ENCODE results near the gene POC1A. TPM values are rescaled to one million over a fixed set of nuclear protein-coding genes. Genes with fewer than 3 reads are reported as not detected.

Gene POC1A
- total RNA-seq, 4 donors from 2014 or later = 1.1 to 4.8 (median 4.7) TPM; not detected in 1

DNA sequence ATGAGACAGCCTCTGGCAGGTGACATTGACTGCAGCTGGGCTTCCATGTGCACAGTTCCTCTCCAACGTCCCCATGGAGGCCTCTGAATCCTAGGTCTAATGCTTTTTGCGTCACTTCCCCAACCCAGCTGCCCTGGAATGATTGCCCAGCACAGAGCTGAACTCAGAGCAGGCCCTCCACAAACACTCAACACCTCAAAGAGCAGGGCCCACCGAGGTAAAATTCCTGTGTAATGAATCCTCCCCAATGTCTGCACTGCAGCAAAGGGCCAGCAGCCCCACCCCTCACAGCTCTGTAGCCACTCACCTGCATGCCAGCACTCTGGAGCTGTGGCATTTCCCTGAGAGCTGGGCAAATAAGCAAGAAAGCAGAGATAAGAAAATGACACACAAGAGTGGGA is 55.2 kb downstream of the POC1A start:
- Histone ChIP-seq H3K27me3 (no peaks in the 10 kb centered on the region), H3K4me1 (no peaks in the 10 kb centered on the region), H3K36me3 (no peaks in the 10 kb centered on the region), H3K27ac (no peak overlapping the region), H3K9me3 (no peaks in the 10 kb centered on the region), H3K4me3 (no peak overlapping the region)
- no peak for DNase-seq
- no peak for TF ChIP-seq POLR2A (IDR thresholded peaks at IDR 0.05)
- TF ChIP-seq, protein P1, sequence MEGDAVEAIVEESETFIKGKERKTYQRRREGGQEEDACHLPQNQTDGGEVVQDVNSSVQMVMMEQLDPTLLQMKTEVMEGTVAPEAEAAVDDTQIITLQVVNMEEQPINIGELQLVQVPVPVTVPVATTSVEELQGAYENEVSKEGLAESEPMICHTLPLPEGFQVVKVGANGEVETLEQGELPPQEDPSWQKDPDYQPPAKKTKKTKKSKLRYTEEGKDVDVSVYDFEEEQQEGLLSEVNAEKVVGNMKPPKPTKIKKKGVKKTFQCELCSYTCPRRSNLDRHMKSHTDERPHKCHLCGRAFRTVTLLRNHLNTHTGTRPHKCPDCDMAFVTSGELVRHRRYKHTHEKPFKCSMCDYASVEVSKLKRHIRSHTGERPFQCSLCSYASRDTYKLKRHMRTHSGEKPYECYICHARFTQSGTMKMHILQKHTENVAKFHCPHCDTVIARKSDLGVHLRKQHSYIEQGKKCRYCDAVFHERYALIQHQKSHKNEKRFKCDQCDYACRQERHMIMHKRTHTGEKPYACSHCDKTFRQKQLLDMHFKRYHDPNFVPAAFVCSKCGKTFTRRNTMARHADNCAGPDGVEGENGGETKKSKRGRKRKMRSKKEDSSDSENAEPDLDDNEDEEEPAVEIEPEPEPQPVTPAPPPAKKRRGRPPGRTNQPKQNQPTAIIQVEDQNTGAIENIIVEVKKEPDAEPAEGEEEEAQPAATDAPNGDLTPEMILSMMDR (IDR thresholded peaks at IDR 0.05) = no peak
- intact Hi-C loops (cut with DNase I; ENCODE audit: low total_unique reads) = no loop called here

DNA sequence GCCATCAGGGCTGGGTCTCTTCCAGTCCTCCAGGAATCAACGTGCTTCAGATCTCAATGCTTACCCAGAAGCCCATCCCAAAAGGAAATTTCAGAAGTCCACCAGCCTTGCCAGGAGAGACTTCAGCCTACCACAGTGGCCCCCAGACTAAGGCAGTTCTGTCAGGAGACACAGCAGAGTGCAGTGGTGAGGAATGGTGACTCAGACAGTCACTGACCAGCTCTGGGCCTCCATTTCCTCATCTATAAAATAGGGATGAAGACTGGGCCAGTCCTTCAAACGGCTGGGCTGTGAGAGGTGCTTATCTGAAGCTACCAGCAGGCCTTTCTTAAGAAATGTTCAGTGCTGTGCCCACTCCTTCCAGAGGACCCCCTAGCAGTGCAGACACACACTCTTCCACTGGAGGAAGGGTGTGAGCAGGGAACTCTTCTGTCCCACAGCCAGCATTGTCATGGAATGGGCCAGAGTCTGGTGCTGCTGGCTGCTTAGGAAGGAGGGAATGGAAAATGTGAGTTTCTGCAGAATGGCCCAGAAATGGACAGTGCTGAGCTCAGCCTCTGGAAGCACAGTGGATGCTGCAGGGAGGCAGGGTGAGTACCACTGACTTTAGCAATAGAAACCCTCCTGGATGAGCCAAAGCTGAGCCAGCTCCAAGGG is 56.2 kb downstream of the POC1A start:
- Histone ChIP-seq H3K9me3 (no peaks in the 10 kb centered on the region), H3K36me3 (no peaks in the 10 kb centered on the region), H3K4me1 (no peaks in the 10 kb centered on the region), H3K27me3 (no peaks in the 10 kb centered on the region), H3K4me3 (no peak overlapping the region), H3K27ac (no peak overlapping the region)
- intact Hi-C loops (cut with DNase I; ENCODE audit: low total_unique reads) = no loop called here
- DNase-seq = no peak
- no peak for TF ChIP-seq POLR2A (IDR thresholded peaks at IDR 0.05)
- TF ChIP-seq, protein P1 (IDR thresholded peaks at IDR 0.05) = no peak

DNA sequence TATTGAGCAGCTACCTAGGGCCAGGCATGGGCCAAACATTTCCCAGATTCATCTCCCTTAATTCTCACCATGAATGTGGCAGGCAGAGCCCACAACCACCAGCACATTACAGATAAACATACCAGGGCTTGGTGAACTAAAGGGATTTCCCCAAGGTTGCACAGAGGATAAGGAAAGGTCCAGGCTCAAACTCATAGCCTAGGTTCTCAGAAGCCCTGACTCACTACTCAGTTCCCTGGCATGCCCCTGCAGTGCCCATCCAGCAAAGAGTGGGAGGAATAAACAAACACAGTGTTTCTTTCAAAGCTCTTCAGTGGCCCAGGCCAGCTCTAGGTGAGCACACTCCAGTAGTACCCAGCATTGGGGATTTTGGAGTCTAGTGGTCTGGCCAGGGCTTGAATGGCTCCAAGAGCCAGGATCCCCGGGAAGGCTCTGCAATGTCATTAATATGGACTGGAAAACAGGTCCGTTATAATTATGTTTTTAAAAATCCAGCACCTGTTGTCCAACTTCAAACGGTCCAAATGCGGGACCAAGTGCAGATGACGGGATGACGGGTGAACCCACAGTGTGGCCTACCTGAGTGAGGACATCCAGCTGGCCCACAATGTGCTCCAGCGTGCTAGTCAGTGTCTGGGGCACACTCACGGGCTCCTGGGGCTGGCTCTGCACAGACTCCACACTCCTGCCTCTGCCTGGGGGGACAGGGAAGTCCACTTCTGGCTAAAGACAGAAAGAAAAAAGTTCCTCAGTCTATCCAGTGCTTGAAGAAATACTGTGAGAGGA is 58.0 kb downstream of the POC1A start:
- Histone ChIP-seq H3K36me3 (no peaks in the 10 kb centered on the region), H3K4me1 (no peaks in the 10 kb centered on the region), H3K9me3 (no peaks in the 10 kb centered on the region), H3K4me3 (no peak overlapping the region), H3K27ac (no peak overlapping the region), H3K27me3 (no peaks in the 10 kb centered on the region)
- TF ChIP-seq, protein P1 (IDR thresholded peaks at IDR 0.05) = no peak
- no peak for TF ChIP-seq POLR2A (IDR thresholded peaks at IDR 0.05)
- intact Hi-C loops (cut with DNase I; ENCODE audit: low total_unique reads) = no loop called here
- no peak for DNase-seq

DNA sequence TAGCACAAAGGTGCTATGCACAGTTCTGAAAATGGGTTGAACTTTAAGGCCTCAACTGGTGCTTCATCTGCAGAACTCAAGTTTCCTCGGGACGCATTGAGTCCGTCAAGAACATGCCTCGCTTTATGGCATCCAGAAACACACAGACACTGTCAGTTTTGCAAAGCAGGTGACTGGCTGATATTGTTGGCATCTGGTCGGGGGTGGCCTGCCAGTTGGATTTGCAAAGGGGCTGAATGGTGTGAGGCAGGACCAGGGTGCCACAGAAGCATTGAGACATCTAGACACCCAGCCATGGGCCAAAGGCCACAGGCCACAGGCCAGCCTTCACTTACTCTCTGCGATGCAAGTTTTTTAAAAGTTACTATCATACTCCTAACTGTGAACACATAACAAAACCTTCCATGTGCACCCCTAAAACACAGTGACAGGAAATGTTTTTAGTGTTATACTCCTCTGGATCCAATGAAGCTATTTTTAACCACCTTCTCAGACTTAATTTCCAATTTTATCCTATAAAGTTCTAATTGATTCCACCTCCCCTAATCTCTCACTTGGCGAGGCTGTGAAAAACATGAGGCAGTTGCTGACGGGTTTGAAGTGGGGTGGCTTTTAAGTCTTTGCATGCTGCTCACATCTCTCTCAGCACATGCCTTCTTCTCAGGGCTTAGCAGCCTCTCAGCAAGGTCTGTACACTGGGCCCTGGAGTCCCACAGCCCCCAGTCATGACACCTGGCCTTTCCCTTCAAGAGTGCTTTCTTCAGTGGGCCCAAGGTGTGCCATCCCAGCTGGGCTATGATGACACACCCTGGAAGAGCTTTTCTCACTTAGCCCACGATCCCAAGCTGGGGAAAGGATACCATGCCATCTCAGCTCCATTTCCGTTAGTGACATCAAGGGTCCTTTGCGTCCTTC is 59.4 kb downstream of the POC1A start:
- Histone ChIP-seq H3K27ac (no peak overlapping the region), H3K27me3 (no peaks in the 10 kb centered on the region), H3K9me3 (no peaks in the 10 kb centered on the region), H3K36me3 (no peaks in the 10 kb centered on the region), H3K4me1 (peaks cover 0 to 12% of the 10 kb centered on the region in 2 donors), H3K4me3 (no peak overlapping the region)
- no peak for TF ChIP-seq POLR2A (IDR thresholded peaks at IDR 0.05)
- TF ChIP-seq, protein P1 (IDR thresholded peaks at IDR 0.05) = no peak
- DNase-seq = no peak
- intact Hi-C loops (cut with DNase I; ENCODE audit: low total_unique reads) = no loop called here

All from uterus (tissue), 4 donors.